Heart left ventricle (tissue), 13 donors: ENCODE data around the gene IFI30.

ENCODE experiments used
- POLR2A ChIP-seq, 2 donors: fragments of 450-650 bp; IDR thresholded peaks; one replicate each; pipeline ENCODE4 v1.6.1; 2017; ENCODE audit warnings: antibody characterized with exemption in 2 of 2, mild to moderate bottlenecking in 2 of 2, moderate library complexity in 2 of 2
- TF ChIP-seq, protein P1 (sequence below), 12 donors: fragments of 200-600 bp; sonication (generic) in 4 of 12; IDR thresholded peaks; one replicate each; pipeline versions ENCODE4 v1.5.0 to v1.8.0; 2018 to 2022; ENCODE audit warnings: antibody characterized with exemption in 12 of 12, mild to moderate bottlenecking in 5 of 12
- donor health status: ischemic (EF 13 %, LVEDD 7.1; RV severe dilation, severe dysfunction).
- donor health status: DM: no; HTN: yes; CAD: no.
- donor health status: DM: no; HTN: no; CAD: no.
- donor health status: ischemic (EF 25% LVEDD 6.9; RV normal size, moderate dysfunction).
- donor health status: ischemic (EF 25% LVEDD 5.7; RV mildly dilated, moderate dysfunction).
- donor health status: ischemic (EF 35%, LVEDD 5.7; RV mildly dilated, moderate dysfunction).
- donor health status: nonischemic (EF 11% LVEDD 7.7; RV severe dilation, severe dysfunction).
- donor health status: DM: yes; HTN: yes; CAD: no.
- donor health status: PGD.
- donor health status: ischemic (EF 29% LVEDD 5.4; RV normal size, mild dysfunction).
- donor health status: nonischemic (EF 23%, LVEDD 6.1; RV moderate dilation, normal function).

DNA sequence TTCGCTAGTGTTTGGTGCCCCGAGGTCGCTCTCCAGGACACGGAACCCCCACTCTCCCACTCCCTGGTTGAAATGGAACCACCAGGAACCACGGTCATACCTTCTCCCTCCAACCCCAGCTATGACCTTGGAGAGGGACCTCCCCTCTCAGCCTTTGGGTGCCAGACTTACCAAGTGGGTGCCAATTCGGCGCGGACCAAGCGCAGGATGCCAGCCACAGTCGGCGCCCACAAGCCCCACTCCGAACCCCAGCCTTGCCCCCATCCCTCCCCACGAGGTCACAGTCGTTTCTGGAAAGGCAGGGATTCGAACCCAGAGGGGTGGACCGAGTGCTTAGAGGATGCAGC lies 51.7 kb downstream of the IFI30 start:
- TF ChIP-seq, protein P1, sequence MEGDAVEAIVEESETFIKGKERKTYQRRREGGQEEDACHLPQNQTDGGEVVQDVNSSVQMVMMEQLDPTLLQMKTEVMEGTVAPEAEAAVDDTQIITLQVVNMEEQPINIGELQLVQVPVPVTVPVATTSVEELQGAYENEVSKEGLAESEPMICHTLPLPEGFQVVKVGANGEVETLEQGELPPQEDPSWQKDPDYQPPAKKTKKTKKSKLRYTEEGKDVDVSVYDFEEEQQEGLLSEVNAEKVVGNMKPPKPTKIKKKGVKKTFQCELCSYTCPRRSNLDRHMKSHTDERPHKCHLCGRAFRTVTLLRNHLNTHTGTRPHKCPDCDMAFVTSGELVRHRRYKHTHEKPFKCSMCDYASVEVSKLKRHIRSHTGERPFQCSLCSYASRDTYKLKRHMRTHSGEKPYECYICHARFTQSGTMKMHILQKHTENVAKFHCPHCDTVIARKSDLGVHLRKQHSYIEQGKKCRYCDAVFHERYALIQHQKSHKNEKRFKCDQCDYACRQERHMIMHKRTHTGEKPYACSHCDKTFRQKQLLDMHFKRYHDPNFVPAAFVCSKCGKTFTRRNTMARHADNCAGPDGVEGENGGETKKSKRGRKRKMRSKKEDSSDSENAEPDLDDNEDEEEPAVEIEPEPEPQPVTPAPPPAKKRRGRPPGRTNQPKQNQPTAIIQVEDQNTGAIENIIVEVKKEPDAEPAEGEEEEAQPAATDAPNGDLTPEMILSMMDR (IDR thresholded peaks at IDR 0.05), result no peak
- no peak for TF ChIP-seq POLR2A (IDR thresholded peaks at IDR 0.05)
